Osteocyte (in vitro differentiated cells): ENCODE data around the gene CMIP. TPM values are rescaled to one million over a fixed set of nuclear protein-coding genes. Genes with fewer than 3 reads are reported as not detected.

ENCODE experiments used
- DNase-seq: peaks from one replicate; pipeline ENCODE4 v3.0.0; 2021; ENCODE audit warnings: mixed read lengths; ENCODE audit not compliant: unreplicated experiment; ENCODE audit errors: extremely low spot score
- H3K27ac Mint-ChIP-seq: one replicate; pipeline ENCODE4 v1.8.0; 2021; ENCODE audit warnings: mild to moderate bottlenecking, mixed read lengths; ENCODE audit not compliant: unreplicated experiment
- H3K27me3 Mint-ChIP-seq: one replicate; pipeline ENCODE4 v1.8.0; 2021; ENCODE audit warnings: mixed read lengths; ENCODE audit not compliant: unreplicated experiment
- H3K36me3 Mint-ChIP-seq: one replicate; pipeline ENCODE4 v1.8.0; 2021; ENCODE audit warnings: mixed read lengths; ENCODE audit not compliant: unreplicated experiment
- H3K4me1 Mint-ChIP-seq: one replicate; pipeline ENCODE4 v1.8.0; 2021; ENCODE audit warnings: mixed read lengths; ENCODE audit not compliant: unreplicated experiment
- H3K4me3 Mint-ChIP-seq: one replicate; pipeline ENCODE4 v1.8.0; 2021; ENCODE audit warnings: mild to moderate bottlenecking, moderate library complexity, mixed read lengths; ENCODE audit not compliant: unreplicated experiment
- H3K9me3 Mint-ChIP-seq: one replicate; pipeline ENCODE4 v1.8.0; 2021; ENCODE audit warnings: mixed read lengths; ENCODE audit not compliant: unreplicated experiment
- total RNA-seq: library from RNA; stranded (reverse); gene quantifications from 2 replicates; pipeline ENCODE4 v1.2.1, GENCODE V29; 2021
- TF ChIP-seq, protein P1 (sequence below): fragments of 200-600 bp; sonication (generic); IDR thresholded peaks from 2 replicates; pipeline ENCODE4 v1.5.0; 2021; ENCODE audit warnings: antibody characterized with exemption, mild to moderate bottlenecking, moderate library complexity

The CMIP gene
- total RNA-seq, 1 donor from 2014 or later = 38.0 TPM

DNA sequence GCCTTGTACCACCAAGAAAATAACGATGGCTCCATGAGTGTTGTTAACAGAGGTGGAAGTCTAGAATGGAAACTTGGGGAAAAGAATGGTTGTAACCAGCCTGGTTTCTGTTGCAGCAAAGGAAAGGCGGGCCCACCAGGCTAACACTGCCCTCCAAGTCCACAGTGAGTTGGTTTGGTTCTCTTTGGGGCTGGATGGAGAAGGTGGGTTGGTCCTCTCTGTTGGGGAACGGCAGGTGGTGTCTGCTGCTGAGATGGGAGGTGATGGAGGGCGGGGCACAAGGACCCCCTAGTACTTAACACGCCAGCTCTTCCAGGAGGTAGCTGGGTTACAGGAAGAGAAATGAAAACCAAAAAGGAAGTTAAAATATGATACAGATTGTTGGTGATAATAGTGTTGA is 257.9 kb downstream of the CMIP start:
- TF ChIP-seq, protein P1, sequence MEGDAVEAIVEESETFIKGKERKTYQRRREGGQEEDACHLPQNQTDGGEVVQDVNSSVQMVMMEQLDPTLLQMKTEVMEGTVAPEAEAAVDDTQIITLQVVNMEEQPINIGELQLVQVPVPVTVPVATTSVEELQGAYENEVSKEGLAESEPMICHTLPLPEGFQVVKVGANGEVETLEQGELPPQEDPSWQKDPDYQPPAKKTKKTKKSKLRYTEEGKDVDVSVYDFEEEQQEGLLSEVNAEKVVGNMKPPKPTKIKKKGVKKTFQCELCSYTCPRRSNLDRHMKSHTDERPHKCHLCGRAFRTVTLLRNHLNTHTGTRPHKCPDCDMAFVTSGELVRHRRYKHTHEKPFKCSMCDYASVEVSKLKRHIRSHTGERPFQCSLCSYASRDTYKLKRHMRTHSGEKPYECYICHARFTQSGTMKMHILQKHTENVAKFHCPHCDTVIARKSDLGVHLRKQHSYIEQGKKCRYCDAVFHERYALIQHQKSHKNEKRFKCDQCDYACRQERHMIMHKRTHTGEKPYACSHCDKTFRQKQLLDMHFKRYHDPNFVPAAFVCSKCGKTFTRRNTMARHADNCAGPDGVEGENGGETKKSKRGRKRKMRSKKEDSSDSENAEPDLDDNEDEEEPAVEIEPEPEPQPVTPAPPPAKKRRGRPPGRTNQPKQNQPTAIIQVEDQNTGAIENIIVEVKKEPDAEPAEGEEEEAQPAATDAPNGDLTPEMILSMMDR = no peak
- Mint-ChIP-seq H3K4me3 (no peak overlapping the region), H3K36me3 (peaks cover 31% of the 10 kb centered on the region), H3K9me3 (no peaks in the 10 kb centered on the region), H3K27me3 (no peaks in the 10 kb centered on the region), H3K4me1 (peaks cover 15% of the 10 kb centered on the region), H3K27ac (no peak overlapping the region)
- DNase-seq = no peak

DNA sequence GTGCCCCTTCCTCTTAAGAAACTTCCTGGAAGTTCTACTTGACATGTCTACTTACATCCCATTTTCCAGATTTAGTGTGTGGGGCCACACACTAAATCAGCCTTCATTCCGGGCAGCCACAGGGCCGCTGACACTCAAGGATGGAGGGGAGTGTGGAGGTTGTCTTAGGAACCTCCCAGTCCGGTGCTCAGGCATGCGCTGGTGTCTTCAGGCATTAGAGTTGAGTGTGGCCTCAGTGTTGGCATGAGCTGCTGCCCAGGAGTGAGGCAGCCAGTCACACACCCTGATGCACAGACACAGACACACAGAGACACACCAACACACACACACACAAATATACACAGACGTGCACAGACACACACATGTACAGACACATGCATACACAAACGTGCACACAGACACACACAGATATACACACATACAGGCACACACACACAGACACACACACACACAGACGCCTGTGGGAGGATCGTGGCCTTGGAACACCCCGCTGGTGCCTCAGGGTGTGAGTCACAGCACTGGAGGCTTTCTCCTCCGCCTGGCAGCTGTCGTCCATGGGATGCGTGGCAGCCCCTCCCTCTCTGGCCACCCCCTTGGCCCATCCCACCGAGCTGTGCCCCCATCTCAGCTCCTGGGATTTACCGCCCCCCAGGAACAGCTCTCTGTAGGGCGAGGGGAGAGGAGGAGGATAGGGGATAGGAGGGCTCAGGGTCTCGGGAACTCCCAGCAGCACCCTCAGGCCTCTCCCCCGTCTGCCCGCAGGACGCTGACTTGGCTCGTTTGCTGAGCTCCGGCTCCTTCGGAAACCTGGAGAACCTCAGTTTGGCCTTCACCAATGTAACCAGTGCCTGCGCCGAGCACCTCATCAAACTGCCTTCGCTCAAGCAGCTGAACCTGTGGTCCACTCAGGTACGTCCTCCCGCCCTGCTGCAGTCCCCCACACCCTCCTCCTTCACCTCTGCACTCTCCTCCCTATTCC is 258.9 kb downstream of the CMIP start:
- peaks cover 16% of the 10 kb centered on the region for H3K4me1 Mint-ChIP-seq
- no peak overlapping the region for H3K4me3 Mint-ChIP-seq
- no peaks in the 10 kb centered on the region for H3K27me3 Mint-ChIP-seq
- H3K36me3 Mint-ChIP-seq = peaks cover 31% of the 10 kb centered on the region
- peak overlapping the region; percentile 14 for H3K27ac Mint-ChIP-seq
- TF ChIP-seq, protein P1 = no peak
- DNase-seq = no peak
- H3K9me3 Mint-ChIP-seq = no peaks in the 10 kb centered on the region

DNA sequence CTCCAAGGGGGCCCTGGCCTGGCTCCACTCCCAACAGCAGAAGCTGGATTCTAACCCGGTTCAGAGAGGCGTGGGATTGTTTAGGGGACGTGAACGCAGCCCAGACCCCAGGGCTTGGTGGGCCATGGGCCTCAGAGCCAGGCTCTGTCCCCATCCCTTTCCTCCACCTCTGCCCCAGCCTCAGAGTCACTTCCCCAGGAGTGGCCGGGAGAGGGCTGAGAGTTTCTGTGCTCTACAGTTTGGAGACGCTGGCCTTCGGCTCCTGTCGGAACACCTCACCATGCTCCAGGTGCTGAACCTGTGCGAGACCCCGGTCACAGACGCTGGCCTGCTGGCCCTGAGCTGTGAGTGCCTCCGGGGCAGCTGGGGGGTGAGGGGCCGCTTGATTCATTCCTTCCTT is 260.7 kb downstream of the CMIP start:
- H3K9me3 Mint-ChIP-seq = no peaks in the 10 kb centered on the region
- no peaks in the 10 kb centered on the region for H3K27me3 Mint-ChIP-seq
- peaks cover 16% of the 10 kb centered on the region for H3K4me1 Mint-ChIP-seq
- H3K4me3 Mint-ChIP-seq = no peak overlapping the region
- no peak for DNase-seq
- TF ChIP-seq, protein P1 = no peak
- peaks cover 24% of the 10 kb centered on the region for H3K36me3 Mint-ChIP-seq
- no peak overlapping the region for H3K27ac Mint-ChIP-seq

DNA sequence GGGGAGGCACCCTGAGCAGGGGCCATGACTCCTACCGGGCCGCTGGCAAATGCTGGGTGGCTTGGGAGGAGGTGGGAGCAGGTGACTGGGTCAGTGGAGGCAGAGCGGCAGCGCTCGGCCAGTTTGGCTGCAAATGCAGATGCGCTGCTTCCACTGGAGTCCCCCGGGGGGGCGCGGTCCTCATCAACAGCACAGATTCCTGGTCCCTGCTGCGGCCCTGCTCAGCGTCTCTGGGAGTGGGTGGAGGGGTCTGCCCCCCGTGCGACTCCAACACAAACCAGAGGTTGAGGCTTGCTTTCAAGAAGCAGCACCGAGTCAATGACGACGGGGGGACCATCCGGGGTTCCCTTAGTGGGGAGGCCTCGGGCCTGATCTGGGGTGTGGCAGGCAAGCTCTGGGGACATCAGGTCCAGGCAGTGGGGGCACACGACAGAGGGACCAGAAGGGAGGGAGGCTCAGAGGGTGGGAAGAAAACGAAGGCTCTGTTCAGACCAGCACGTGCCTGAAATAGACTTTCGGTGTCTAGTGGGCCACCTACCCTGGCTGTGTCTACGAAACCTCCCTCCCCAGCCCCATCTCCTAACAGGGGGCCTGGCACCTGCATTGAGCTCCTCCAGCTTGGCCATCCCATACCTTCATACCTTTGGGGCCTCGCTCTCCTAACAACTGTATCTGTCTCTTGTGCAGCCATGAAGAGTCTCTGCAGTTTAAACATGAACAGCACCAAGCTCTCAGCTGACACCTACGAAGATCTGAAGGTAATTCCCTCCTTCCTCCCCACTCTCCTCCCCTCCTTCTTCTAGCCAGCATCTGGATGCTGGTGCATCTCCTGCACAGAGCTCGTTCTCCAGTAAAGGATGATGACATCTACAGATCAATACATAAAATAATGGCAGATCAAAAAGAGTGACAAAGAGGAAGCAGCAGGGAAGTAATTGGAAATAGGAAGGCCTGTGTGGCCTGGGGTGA is 262.0 kb downstream of the CMIP start:
- Mint-ChIP-seq H3K27ac (no peak overlapping the region), H3K9me3 (no peaks in the 10 kb centered on the region), H3K4me3 (no peak overlapping the region), H3K36me3 (peaks cover 24% of the 10 kb centered on the region), H3K27me3 (no peaks in the 10 kb centered on the region), H3K4me1 (peaks cover 22% of the 10 kb centered on the region)
- no peak for DNase-seq
- TF ChIP-seq, protein P1 = no peak
